Adrenal gland (tissue), 12 donors: ENCODE data around the gene AK5. TPM values are rescaled to one million over a fixed set of nuclear protein-coding genes. Genes with fewer than 3 reads are reported as not detected.

Experiments used
- DNase-seq, 7 donors: peaks; one replicate each; pipeline ENCODE4 v3.0.0-alpha.2; 2019 to 2020
- H3K27ac ChIP-seq, 5 donors: fragments of 200-600 bp; sonication (generic) in 4 of 5; 1 replicate in 3 of 5; 2 replicates in 2 of 5; pipeline versions ENCODE4 v1.5.1 to v1.8.0; 2016 to 2020; ENCODE audit warnings: mild to moderate bottlenecking in 1 of 5
- H3K27me3 ChIP-seq: fragments of 200-600 bp; 2 replicates; pipeline ENCODE4 v1.8.0; 2021
- H3K36me3 ChIP-seq, 2 donors: fragments of 200-600 bp; replicated peaks in 1 of 2; 1 replicate in 1 of 2; 2 replicates in 1 of 2; pipeline versions ENCODE4 v1.5.1 to v1.8.0; 2018 to 2022
- H3K4me1 ChIP-seq, 2 donors: fragments of 200-600 bp; replicated peaks in 1 of 2; 1 replicate in 1 of 2; 2 replicates in 1 of 2; pipeline versions ENCODE4 v1.5.1 to v1.8.0; 2018 to 2021
- H3K4me3 ChIP-seq, 4 donors: fragments of 200-600 bp; sonication (generic) in 3 of 4; one replicate each; pipeline ENCODE4 v1.5.1; 2016 to 2018
- H3K9me3 ChIP-seq, 3 donors: fragments of 200-600 bp; sonication (generic) in 1 of 3; replicated peaks in 1 of 3; 1 replicate in 2 of 3; 2 replicates in 1 of 3; pipeline versions ENCODE4 v1.5.1 to v1.8.0; 2016 to 2021
- CTCF ChIP-seq, 6 experiments: fragments of 450-650 bp in 4 of 6; fragments of 200-600 bp in 2 of 6; sonication (generic) in 1 of 6; IDR thresholded peaks; 1 replicate in 5 of 6; 2 replicates in 1 of 6; pipeline versions ENCODE4 v1.5.1 to v1.8.0; 2016 to 2021; ENCODE audit warnings: antibody characterized with exemption in 6 of 6, mild to moderate bottlenecking in 2 of 6, moderate library complexity in 1 of 6
- POLR2A ChIP-seq, 2 donors: fragments of 450-650 bp; IDR thresholded peaks; one replicate each; pipeline ENCODE4 v1.6.1; 2017; ENCODE audit warnings: antibody characterized with exemption in 2 of 2, mild to moderate bottlenecking in 2 of 2, moderate library complexity in 1 of 2
- WGBS, 4 donors: extraction: QIAGEN DNeasy Blood & Tissue Kit in 2 of 4; methylation state at CpG; one replicate each; pipeline versions ENCODE4 v1.1.5 to v1.1.7; 2013 to 2017; 5-methylcytosine and 5-hydroxymethylcytosine counted together
- intact Hi-C, 2 donors: fragments of 100-400 bp; cut with DNase I; formaldehyde crosslinking; loops; one replicate each; pipeline versions ENCODE4 v1.14.1 to v1.15.0; 2022 to 2023
- polyA plus RNA-seq, 3 donors: library from polyadenylated mRNA; stranded (reverse); fragments of 200-250 nt in 2 of 3; fragments of 350-450 nt in 1 of 3; fragmentation: Illumina TruSeq in 1 of 3; extraction: RNeasy Lipid Tissue Mini Kit (QIAGEN cat#74804) in 1 of 3; gene quantifications; one replicate each; pipeline ENCODE4 v1.2.3, GENCODE V29; 2013 to 2014
- total RNA-seq, 9 donors: library from RNA; depleted of rRNA in 4 of 9; stranded (reverse); fragments of >200 nt in 4 of 9; fragments of 120-200 nt in 1 of 9; fragmentation: NEBNext Ultra II Directional in 1 of 9; extraction: Animal tissue kit (Norgen Biotek cat#: 25700) in 1 of 9; gene quantifications; one replicate each; pipeline versions ENCODE4 v1.1.0 to v1.2.4, GENCODE V29; 2013 to 2023
- donor health status: healthy with polysubstance abuse.
- donor health status: Bipolar disorder and iron deficiency.
- donor health status: DM: yes; HTN: yes; CAD: no.
- donor health status: DM: no; HTN: no; CAD: no.
- donor health status: DM: no; HTN: no; CAD: no.
- donor health status: DM: yes; HTN: yes; CAD: no.

AK5 gene
- total and polyA plus RNA-seq, 12 donors = 0.34 to 2.3 (median 1.1) TPM; not detected in 4

GRCh38 chr1:77434967-77435366, 153.1 kb downstream of the AK5 start:
- H3K4me1 ChIP-seq = peaks cover 0 to 11% of the 10 kb centered on the region in 2 donors
- H3K36me3 ChIP-seq = no peaks in the 10 kb centered on the region
- H3K27ac ChIP-seq = no peak overlapping the region
- TF ChIP-seq POLR2A (IDR thresholded peaks at IDR 0.05) = no peak
- no peak for TF ChIP-seq CTCF (IDR thresholded peaks at IDR 0.05)
- H3K9me3 ChIP-seq = no peaks in the 10 kb centered on the region
- H3K27me3 ChIP-seq = no peaks in the 10 kb centered on the region
- no peak overlapping the region for H3K4me3 ChIP-seq
- intact Hi-C loops = no loop called here
- DNase-seq = no peak
- WGBS, 4 donors = 69 to 79% (median 74%) methylated on average over 2 of the region's 2 CpGs

GRCh38 chr1:77438236-77438913, 156.6 kb downstream of the AK5 start:
- no peaks in the 10 kb centered on the region for H3K27me3 ChIP-seq
- no peak overlapping the region for H3K27ac ChIP-seq
- intact Hi-C loops = no loop called here
- WGBS, 4 donors = 37 to 50% (median 37%) methylated on average over 4 of the region's 4 CpGs
- peak overlapping the region in 1 of 4 donors; percentile 31 for H3K4me3 ChIP-seq
- TF ChIP-seq POLR2A (IDR thresholded peaks at IDR 0.05) = no peak
- TF ChIP-seq CTCF (IDR thresholded peaks at IDR 0.05) = no peak
- H3K9me3 ChIP-seq = no peaks in the 10 kb centered on the region
- peak in 4 of 7 donors; percentile 18 to 33 (median 26) for DNase-seq
- peaks cover 0 to 11% of the 10 kb centered on the region in 2 donors for H3K4me1 ChIP-seq
- no peaks in the 10 kb centered on the region for H3K36me3 ChIP-seq

- TF ChIP-seq CTCF (IDR thresholded peaks at IDR 0.05) (no peak), POLR2A (IDR thresholded peaks at IDR 0.05) (no peak)
- Histone ChIP-seq H3K4me1 (no peaks in the 10 kb centered on the region), H3K27me3 (no peaks in the 10 kb centered on the region), H3K9me3 (no peaks in the 10 kb centered on the region), H3K36me3 (no peaks in the 10 kb centered on the region), H3K4me3 (no peak overlapping the region), H3K27ac (no peak overlapping the region)
- WGBS, 4 donors = 79 to 86% (median 84%) methylated on average over 4 of the region's 4 CpGs
- no peak for DNase-seq
- intact Hi-C loops = no loop called here
These were observed 165.2 kb downstream of the AK5 start for GRCh38 chr1:77446841-77447555.

GRCh38 chr1:77447669-77448068, 165.8 kb downstream of the AK5 start:
- H3K36me3 ChIP-seq = no peaks in the 10 kb centered on the region
- TF ChIP-seq POLR2A (IDR thresholded peaks at IDR 0.05) = no peak
- no peak for TF ChIP-seq CTCF (IDR thresholded peaks at IDR 0.05)
- no peak overlapping the region for H3K27ac ChIP-seq
- 77 to 99% (median 95%) methylated on average over 2 of the region's 2 CpGs for WGBS, 4 donors
- no peak for DNase-seq
- H3K9me3 ChIP-seq = no peaks in the 10 kb centered on the region
- no peak overlapping the region for H3K4me3 ChIP-seq
- no peaks in the 10 kb centered on the region for H3K27me3 ChIP-seq
- H3K4me1 ChIP-seq = no peaks in the 10 kb centered on the region
- intact Hi-C loops = no loop called here
